Adrenal gland (tissue), 5 donors: ENCODE data around the gene STK39.

ENCODE experiments used
- POLR2A ChIP-seq, 2 donors: fragments of 450-650 bp; IDR thresholded peaks; one replicate each; pipeline ENCODE4 v1.6.1; 2017; ENCODE audit warnings: antibody characterized with exemption in 2 of 2, mild to moderate bottlenecking in 2 of 2, moderate library complexity in 1 of 2
- TF ChIP-seq, protein P1 (sequence below), 6 experiments: fragments of 450-650 bp in 4 of 6; fragments of 200-600 bp in 2 of 6; sonication (generic) in 1 of 6; IDR thresholded peaks; 1 replicate in 5 of 6; 2 replicates in 1 of 6; pipeline versions ENCODE4 v1.5.1 to v1.8.0; 2016 to 2021; ENCODE audit warnings: antibody characterized with exemption in 6 of 6, mild to moderate bottlenecking in 2 of 6, moderate library complexity in 1 of 6
- donor health status: DM: no; HTN: no; CAD: no.

DNA sequence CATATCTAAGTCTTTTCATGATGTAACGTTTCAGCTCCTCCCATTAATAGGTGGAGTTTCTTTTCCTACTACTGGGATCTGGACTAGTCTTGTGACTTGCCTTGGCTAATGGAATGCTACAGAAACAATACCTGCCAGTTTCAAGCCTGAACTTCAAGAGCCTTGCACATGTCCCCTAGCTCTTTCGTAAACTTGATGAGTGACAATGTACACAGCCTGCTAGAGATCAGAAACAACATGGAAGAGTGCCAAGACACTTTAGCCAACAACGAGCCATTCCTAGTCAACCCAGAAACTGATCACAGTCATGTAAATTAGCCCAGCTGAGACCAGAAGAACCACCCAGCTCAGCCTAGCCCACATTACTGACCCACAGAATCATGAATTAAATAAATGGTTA, 24.8 kb upstream of the STK39 start:
- no peak for TF ChIP-seq POLR2A (IDR thresholded peaks at IDR 0.05)
- TF ChIP-seq, protein P1, sequence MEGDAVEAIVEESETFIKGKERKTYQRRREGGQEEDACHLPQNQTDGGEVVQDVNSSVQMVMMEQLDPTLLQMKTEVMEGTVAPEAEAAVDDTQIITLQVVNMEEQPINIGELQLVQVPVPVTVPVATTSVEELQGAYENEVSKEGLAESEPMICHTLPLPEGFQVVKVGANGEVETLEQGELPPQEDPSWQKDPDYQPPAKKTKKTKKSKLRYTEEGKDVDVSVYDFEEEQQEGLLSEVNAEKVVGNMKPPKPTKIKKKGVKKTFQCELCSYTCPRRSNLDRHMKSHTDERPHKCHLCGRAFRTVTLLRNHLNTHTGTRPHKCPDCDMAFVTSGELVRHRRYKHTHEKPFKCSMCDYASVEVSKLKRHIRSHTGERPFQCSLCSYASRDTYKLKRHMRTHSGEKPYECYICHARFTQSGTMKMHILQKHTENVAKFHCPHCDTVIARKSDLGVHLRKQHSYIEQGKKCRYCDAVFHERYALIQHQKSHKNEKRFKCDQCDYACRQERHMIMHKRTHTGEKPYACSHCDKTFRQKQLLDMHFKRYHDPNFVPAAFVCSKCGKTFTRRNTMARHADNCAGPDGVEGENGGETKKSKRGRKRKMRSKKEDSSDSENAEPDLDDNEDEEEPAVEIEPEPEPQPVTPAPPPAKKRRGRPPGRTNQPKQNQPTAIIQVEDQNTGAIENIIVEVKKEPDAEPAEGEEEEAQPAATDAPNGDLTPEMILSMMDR (IDR thresholded peaks at IDR 0.05), result no peak
